Posterior cingulate gyrus (tissue), 11 donors: ENCODE results near the gene ZKSCAN4.

Experiments used
- DNase-seq, 10 donors: peaks; one replicate each; pipeline versions ENCODE4 v3.0.0 to v3.0.0-alpha.2; 2020 to 2021; ENCODE audit warnings: mixed read lengths in 3 of 10
- intact Hi-C: fragments of 100-400 bp; cut with DNase I; formaldehyde crosslinking; loops from one replicate; pipeline ENCODE4 v1.15.1; 2023

ZKSCAN4 gene

GRCh38 chr6:28212510-28213212, 39.4 kb downstream of the ZKSCAN4 start:
- DNase-seq: no peak
- intact Hi-C loops: no loop called here

GRCh38 chr6:28211840-28212509, 40.1 kb downstream of the ZKSCAN4 start:
- DNase-seq: no peak
- intact Hi-C loops: no loop called here

- intact Hi-C loops: no loop called here
These were observed 42.1 kb downstream of the ZKSCAN4 start for GRCh38 chr6:28209753-28210535.

GRCh38 chr6:28208111-28208659, 43.9 kb downstream of the ZKSCAN4 start:
- no peak for DNase-seq
- intact Hi-C loops: no loop called here

More at GRCh38 chr6:28209753-28210535, 42.1 kb downstream of the ZKSCAN4 start:
- no peak for DNase-seq

- no peak for DNase-seq
- intact Hi-C loops: no loop called here
These were observed 44.5 kb downstream of the ZKSCAN4 start for GRCh38 chr6:28207510-28208110.

GRCh38 chr6:28206928-28207509, 45.0 kb downstream of the ZKSCAN4 start:
- intact Hi-C loops: no loop called here
- no peak for DNase-seq

GRCh38 chr6:28206527-28206926, 45.5 kb downstream of the ZKSCAN4 start:
- intact Hi-C loops: no loop called here
- DNase-seq: no peak

- no peak for DNase-seq
- intact Hi-C loops: no loop called here
These were observed 46.2 kb downstream of the ZKSCAN4 start for GRCh38 chr6:28205879-28206278.

- intact Hi-C loops: no loop called here
- no peak for DNase-seq
These were observed 48.9 kb downstream of the ZKSCAN4 start for GRCh38 chr6:28203201-28203600.

GRCh38 chr6:28200020-28200419, 52.0 kb downstream of the ZKSCAN4 start:
- DNase-seq: no peak
- intact Hi-C loops: no loop called here
